SK-MEL-5 (cell line): ENCODE measurements around the gene RASL10B. TPM values are rescaled to one million over a fixed set of nuclear protein-coding genes. Genes with fewer than 3 reads are reported as not detected.
"Not testable (repeated sequence)": the region's sequence is repeated elsewhere in the genome, so short reads cannot be mapped to it uniquely, and the experiment has no call there.

ENCODE experiments used
- DNase-seq: peaks from one replicate; pipeline ENCODE4 v3.0.0-alpha.2; 2016; ENCODE audit warnings: low read depth, low spot score
- in situ Hi-C: cut with HindIII; loops from 2 replicates; pipeline ENCODE4 v1.10.0; 2016; ENCODE audit warnings: low sequenced_read_pairs, high pct_unique_total_duplicates, low pct_unique_long_range_greater_than_20kb
- polyA plus RNA-seq, 2 experiments: library from polyadenylated mRNA; depleted of rRNA; stranded (reverse); fragments of >200 nt; gene quantifications; 2 replicates each; pipeline ENCODE4 v1.2.3, GENCODE V29; 2015
- total RNA-seq: library from RNA; depleted of rRNA; stranded (reverse); fragments of >200 nt; shearing (Covaris generic); gene quantifications from 2 replicates; pipeline ENCODE4 v1.2.3, GENCODE V29; 2014; rRNA removed

Gene RASL10B
- total RNA-seq: 3.0 and 4.3 TPM in 2 replicates
- polyA plus RNA-seq (2015; cell fraction: cytosol; rRNA removed): 2.3 and 3.2 TPM in 2 replicates
- 0.33 and 0.64 TPM in 2 replicates for polyA plus RNA-seq (2015; cell fraction: nucleus; rRNA removed)

GRCh38 chr17:35731239-35731916 lies at the start of gene RASL10B:
Gene RASL10B, plus strand, starts transcription at chr17:35731639. Its CDS starts 3,546 bp downstream, at chr17:35735185.
- peak; percentile 35 for DNase-seq
- in situ Hi-C loops: no loop called here

- in situ Hi-C loops: no loop called here
- DNase-seq: no peak
Measured at GRCh38 chr17:35683591-35683990, 47.8 kb upstream of the RASL10B start.

GRCh38 chr17:35684055-35684802 lies 47.2 kb upstream of the RASL10B start:
- in situ Hi-C loops: no loop called here
- DNase-seq: no peak

- in situ Hi-C loops: no loop called here
Measured at GRCh38 chr17:35692512-35693210, 38.8 kb upstream of the RASL10B start.

GRCh38 chr17:35693662-35694061 lies 37.8 kb upstream of the RASL10B start:
- DNase-seq: no peak
- in situ Hi-C loops: no loop called here

More at GRCh38 chr17:35692512-35693210, 38.8 kb upstream of the RASL10B start:
- DNase-seq: no peak

- DNase-seq: no peak
- in situ Hi-C loops: no loop called here
Measured at GRCh38 chr17:35694906-35695305, 36.5 kb upstream of the RASL10B start.

- in situ Hi-C loops: no loop called here
- DNase-seq: no peak
Measured at GRCh38 chr17:35695613-35696012, 35.8 kb upstream of the RASL10B start.

- in situ Hi-C loops: no loop called here
- no peak for DNase-seq
Measured at GRCh38 chr17:35698800-35699199, 32.6 kb upstream of the RASL10B start.

- in situ Hi-C loops: no loop called here
- DNase-seq: peak; percentile 45
Measured at GRCh38 chr17:35700150-35700549, 31.3 kb upstream of the RASL10B start.

- in situ Hi-C loops: no loop called here
- DNase-seq: no peak
Measured at GRCh38 chr17:35701491-35701890, 29.9 kb upstream of the RASL10B start.

- DNase-seq, in situ Hi-C loops: not testable (repeated sequence)
Measured at GRCh38 chr17:35703308-35703707, 28.1 kb upstream of the RASL10B start.

- DNase-seq: no peak
- in situ Hi-C loops: no loop called here
Measured at GRCh38 chr17:35705230-35705629, 26.2 kb upstream of the RASL10B start.

GRCh38 chr17:35705705-35706104 lies 25.7 kb upstream of the RASL10B start:
- DNase-seq: no peak
- in situ Hi-C loops: no loop called here

- DNase-seq: no peak
- in situ Hi-C loops: no loop called here
Measured at GRCh38 chr17:35708149-35708548, 23.3 kb upstream of the RASL10B start.

- in situ Hi-C loops: no loop called here
- no peak for DNase-seq
Measured at GRCh38 chr17:35708951-35709350, 22.5 kb upstream of the RASL10B start.

GRCh38 chr17:35709874-35710273 lies 21.6 kb upstream of the RASL10B start:
- in situ Hi-C loops: no loop called here
- no peak for DNase-seq

- in situ Hi-C loops: no loop called here
- no peak for DNase-seq
Measured at GRCh38 chr17:35710950-35711349, 20.5 kb upstream of the RASL10B start.

- DNase-seq: peak; percentile 38
Measured at GRCh38 chr17:35713069-35713728, 18.2 kb upstream of the RASL10B start.

More at GRCh38 chr17:35713069-35713728, 18.2 kb upstream of the RASL10B start:
- in situ Hi-C loops: no loop called here
